HEK293 (cell line): ENCODE results near the gene DPRX.

Source experiments
- CTCF ChIA-PET: fragments of 350-600 bp; formaldehyde crosslinking; extraction: SDS; loops from one replicate; lab custom pipeline; 2021; ENCODE audit warnings: antibody characterized with exemption; lab: Yijun Ruan, JAX
- POLR2A ChIA-PET: fragments of 300-600 bp; formaldehyde crosslinking; extraction: SDS; loops from one replicate; lab custom pipeline; 2020; ENCODE audit warnings: antibody characterized with exemption, inconsistent platforms; lab: Yijun Ruan, JAX
- H3K27ac ChIP-seq: fragments of 200-500 bp; sonication (Bioruptor generic); 2 replicates; pipeline ENCODE4 v1.5.1; 2014; ENCODE audit warnings: low read depth, low read length, control low read depth, inconsistent platforms; ENCODE audit errors: extremely low read depth
- H3K36me3 ChIP-seq, 2 experiments: fragments of 200-500 bp in 1 of 2; sonication (Bioruptor generic) in 1 of 2; 1 replicate in 1 of 2; 2 replicates in 1 of 2; pipeline ENCODE4 v1.5.1; 2014 to 2017; ENCODE audit warnings: inconsistent platforms in 2 of 2, low read length in 2 of 2; ENCODE audit not compliant: control insufficient read depth in 2 of 2, insufficient read depth in 1 of 2
- H3K4me1 ChIP-seq: fragments of 200-500 bp; sonication (Bioruptor generic); 2 replicates; pipeline ENCODE4 v1.5.1; 2014; ENCODE audit warnings: mild to moderate bottlenecking, low read length, inconsistent platforms; ENCODE audit not compliant: control insufficient read depth, insufficient read depth
- H3K4me3 ChIP-seq: 2 replicates; pipeline ENCODE4 v1.5.1; 2011; ENCODE audit warnings: low read depth, mild to moderate bottlenecking, control low read depth, low read length, moderate library complexity
- H3K9me3 ChIP-seq: fragments of 200-500 bp; sonication (Bioruptor generic); 2 replicates; pipeline ENCODE4 v1.5.1; 2014; ENCODE audit warnings: low read depth, low read length, inconsistent platforms; ENCODE audit not compliant: control insufficient read depth, insufficient read depth
- GLIS1 ChIP-seq: fragments of 450-650 bp; formaldehyde crosslinking; IDR thresholded peaks from 2 replicates; pipeline ENCODE4 v1.5.1; 2016; ENCODE audit warnings: missing biosample characterization, missing genetic modification characterization
- IKZF3 ChIP-seq: fragments of 450-650 bp; IDR thresholded peaks from 2 replicates; pipeline ENCODE4 v1.5.0; 2018; ENCODE audit warnings: missing biosample characterization, mild to moderate bottlenecking, missing genetic modification characterization, moderate library complexity
- INSM2 ChIP-seq: fragments of 450-650 bp; formaldehyde crosslinking; IDR thresholded peaks from 2 replicates; pipeline ENCODE4 v1.5.1; 2016; ENCODE audit warnings: missing biosample characterization, missing genetic modification characterization
- MZF1 ChIP-seq: fragments of 450-650 bp; formaldehyde crosslinking; IDR thresholded peaks from 2 replicates; pipeline ENCODE4 v1.5.1; 2017; ENCODE audit warnings: missing biosample characterization, missing genetic modification characterization, borderline replicate concordance
- PRDM4 ChIP-seq: fragments of 450-650 bp; formaldehyde crosslinking; IDR thresholded peaks from 2 replicates; pipeline ENCODE4 v1.5.1; 2017; ENCODE audit warnings: missing biosample characterization, missing genetic modification characterization
- REST ChIP-seq: fragments of 450-650 bp; formaldehyde crosslinking; IDR thresholded peaks from 2 replicates; pipeline ENCODE4 v1.5.1; 2016; ENCODE audit warnings: missing biosample characterization, missing genetic modification characterization
- WT1 ChIP-seq: fragments of 450-650 bp; formaldehyde crosslinking; IDR thresholded peaks from 2 replicates; pipeline ENCODE4 v1.5.1; 2016; ENCODE audit warnings: missing biosample characterization, missing genetic modification characterization
- ZNF10 ChIP-seq: fragments of 450-650 bp; formaldehyde crosslinking; IDR thresholded peaks from 2 replicates; pipeline ENCODE4 v1.5.1; 2017; ENCODE audit warnings: missing biosample characterization, missing genetic modification characterization
- ZNF214 ChIP-seq: fragments of 450-650 bp; formaldehyde crosslinking; IDR thresholded peaks from 2 replicates; pipeline ENCODE4 v1.5.1; 2017; ENCODE audit warnings: missing biosample characterization, mild to moderate bottlenecking, missing genetic modification characterization, borderline replicate concordance
- ZNF24 ChIP-seq: fragments of 450-650 bp; formaldehyde crosslinking; IDR thresholded peaks from 2 replicates; pipeline ENCODE4 v1.5.1; 2016; ENCODE audit warnings: missing biosample characterization, missing genetic modification characterization
- ZNF311 ChIP-seq: fragments of 450-650 bp; formaldehyde crosslinking; IDR thresholded peaks from 2 replicates; pipeline ENCODE4 v1.5.1; 2017; ENCODE audit warnings: missing biosample characterization, missing genetic modification characterization, borderline replicate concordance
- ZNF404 ChIP-seq: fragments of 450-650 bp; formaldehyde crosslinking; IDR thresholded peaks from 2 replicates; pipeline ENCODE4 v1.5.1; 2017; ENCODE audit warnings: missing biosample characterization, missing genetic modification characterization
- ZNF416 ChIP-seq: fragments of 450-650 bp; formaldehyde crosslinking; IDR thresholded peaks from 2 replicates; pipeline ENCODE4 v1.5.1; 2016; ENCODE audit warnings: missing biosample characterization, missing genetic modification characterization
- ZNF433 ChIP-seq: fragments of 450-650 bp; formaldehyde crosslinking; IDR thresholded peaks from 2 replicates; pipeline ENCODE4 v1.5.1; 2016; ENCODE audit warnings: missing biosample characterization, missing genetic modification characterization, low read depth
- ZNF548 ChIP-seq: fragments of 450-650 bp; formaldehyde crosslinking; IDR thresholded peaks from 2 replicates; pipeline ENCODE4 v1.5.1; 2016; ENCODE audit warnings: missing biosample characterization, missing genetic modification characterization
- ZNF596 ChIP-seq: fragments of 450-650 bp; IDR thresholded peaks from 2 replicates; pipeline ENCODE4 v1.5.0; 2018; ENCODE audit warnings: missing biosample characterization, mild to moderate bottlenecking, missing genetic modification characterization, moderate library complexity
- ZNF621 ChIP-seq: fragments of 450-650 bp; formaldehyde crosslinking; IDR thresholded peaks from 2 replicates; pipeline ENCODE4 v1.5.1; 2017; ENCODE audit warnings: missing biosample characterization, missing genetic modification characterization
- ZNF629 ChIP-seq: fragments of 450-650 bp; formaldehyde crosslinking; IDR thresholded peaks from 2 replicates; pipeline ENCODE4 v1.5.1; 2017; ENCODE audit warnings: missing biosample characterization, missing genetic modification characterization
- ZNF777 ChIP-seq: fragments of 450-650 bp; formaldehyde crosslinking; IDR thresholded peaks from 2 replicates; pipeline ENCODE4 v1.5.1; 2017; ENCODE audit warnings: missing biosample characterization, missing genetic modification characterization, borderline replicate concordance
- ZNF843 ChIP-seq: fragments of 450-650 bp; formaldehyde crosslinking; IDR thresholded peaks from 2 replicates; pipeline ENCODE4 v1.5.1; 2016; ENCODE audit warnings: missing biosample characterization, missing genetic modification characterization
- TF ChIP-seq, protein P1 (sequence below): fragments of 450-650 bp; formaldehyde crosslinking; IDR thresholded peaks from 2 replicates; pipeline ENCODE4 v1.5.0; 2017; ENCODE audit warnings: missing biosample characterization, missing genetic modification characterization, borderline replicate concordance
- TF ChIP-seq, protein P2 (sequence below): fragments of 450-650 bp; formaldehyde crosslinking; IDR thresholded peaks from 2 replicates; pipeline ENCODE4 v1.5.1; 2017; ENCODE audit warnings: missing biosample characterization, mild to moderate bottlenecking, missing genetic modification characterization, moderate library complexity

Gene DPRX

GRCh38 chr19:53600217-53600616, 31.6 kb upstream of the DPRX start:
- Histone ChIP-seq H3K4me3 (no peak overlapping the region), H3K4me1 (no peaks in the 10 kb centered on the region), H3K36me3 (no peaks in the 10 kb centered on the region), H3K9me3 (no peaks in the 10 kb centered on the region), H3K27ac (no peak overlapping the region)
- TF ChIP-seq, protein P1, sequence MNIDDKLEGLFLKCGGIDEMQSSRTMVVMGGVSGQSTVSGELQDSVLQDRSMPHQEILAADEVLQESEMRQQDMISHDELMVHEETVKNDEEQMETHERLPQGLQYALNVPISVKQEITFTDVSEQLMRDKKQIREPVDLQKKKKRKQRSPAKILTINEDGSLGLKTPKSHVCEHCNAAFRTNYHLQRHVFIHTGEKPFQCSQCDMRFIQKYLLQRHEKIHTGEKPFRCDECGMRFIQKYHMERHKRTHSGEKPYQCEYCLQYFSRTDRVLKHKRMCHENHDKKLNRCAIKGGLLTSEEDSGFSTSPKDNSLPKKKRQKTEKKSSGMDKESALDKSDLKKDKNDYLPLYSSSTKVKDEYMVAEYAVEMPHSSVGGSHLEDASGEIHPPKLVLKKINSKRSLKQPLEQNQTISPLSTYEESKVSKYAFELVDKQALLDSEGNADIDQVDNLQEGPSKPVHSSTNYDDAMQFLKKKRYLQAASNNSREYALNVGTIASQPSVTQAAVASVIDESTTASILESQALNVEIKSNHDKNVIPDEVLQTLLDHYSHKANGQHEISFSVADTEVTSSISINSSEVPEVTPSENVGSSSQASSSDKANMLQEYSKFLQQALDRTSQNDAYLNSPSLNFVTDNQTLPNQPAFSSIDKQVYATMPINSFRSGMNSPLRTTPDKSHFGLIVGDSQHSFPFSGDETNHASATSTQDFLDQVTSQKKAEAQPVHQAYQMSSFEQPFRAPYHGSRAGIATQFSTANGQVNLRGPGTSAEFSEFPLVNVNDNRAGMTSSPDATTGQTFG (tag by site-specific recombination) = no peak
- no peak for TF ChIP-seq ZNF416 (tag by site-specific recombination)
- TF ChIP-seq, protein P2, sequence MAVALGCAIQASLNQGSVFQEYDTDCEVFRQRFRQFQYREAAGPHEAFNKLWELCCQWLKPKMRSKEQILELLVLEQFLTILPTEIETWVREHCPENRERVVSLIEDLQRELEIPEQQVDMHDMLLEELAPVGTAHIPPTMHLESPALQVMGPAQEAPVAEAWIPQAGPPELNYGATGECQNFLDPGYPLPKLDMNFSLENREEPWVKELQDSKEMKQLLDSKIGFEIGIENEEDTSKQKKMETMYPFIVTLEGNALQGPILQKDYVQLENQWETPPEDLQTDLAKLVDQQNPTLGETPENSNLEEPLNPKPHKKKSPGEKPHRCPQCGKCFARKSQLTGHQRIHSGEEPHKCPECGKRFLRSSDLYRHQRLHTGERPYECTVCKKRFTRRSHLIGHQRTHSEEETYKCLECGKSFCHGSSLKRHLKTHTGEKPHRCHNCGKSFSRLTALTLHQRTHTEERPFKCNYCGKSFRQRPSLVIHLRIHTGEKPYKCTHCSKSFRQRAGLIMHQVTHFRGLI (tag by site-specific recombination) = no peak
- TF ChIP-seq IKZF3 (tag by site-specific recombination) = no peak
- TF ChIP-seq ZNF548 (tag by site-specific recombination) = no peak
- TF ChIP-seq REST (tag by site-specific recombination) = no peak
- no peak for TF ChIP-seq ZNF629 (tag by site-specific recombination)
- no peak for TF ChIP-seq ZNF433 (tag by site-specific recombination)
- no peak for TF ChIP-seq ZNF10 (tag by site-specific recombination)
- no peak for TF ChIP-seq ZNF311
- TF ChIP-seq ZNF843 = no peak
- no peak for TF ChIP-seq ZNF214 (tag by site-specific recombination)
- TF ChIP-seq WT1 = no peak
- no peak for TF ChIP-seq MZF1 (tag by site-specific recombination)
- POLR2A ChIA-PET = no interaction called here
- CTCF ChIA-PET = no interaction called here

GRCh38 chr19:53606031-53606430, 25.8 kb upstream of the DPRX start:
- CTCF ChIA-PET = no interaction called here
- no peaks in the 10 kb centered on the region for H3K9me3 ChIP-seq
- H3K36me3 ChIP-seq = no peaks in the 10 kb centered on the region
- POLR2A ChIA-PET = no interaction called here
- no peak overlapping the region for H3K27ac ChIP-seq
- H3K4me1 ChIP-seq = no peaks in the 10 kb centered on the region
- H3K4me3 ChIP-seq = no peak overlapping the region
- TF ChIP-seq ZNF621 (tag by site-specific recombination) (no peak), ZNF24 (no peak), ZNF404 (tag by site-specific recombination) (no peak), GLIS1 (tag by site-specific recombination) (no peak), INSM2 (tag by site-specific recombination) (no peak), ZNF777 (tag by site-specific recombination) (no peak), ZNF596 (tag by site-specific recombination) (no peak), PRDM4 (tag by site-specific recombination) (no peak)
- TF ChIP-seq, protein P2 (tag by site-specific recombination) = no peak
